HCT116 (cell line): ENCODE measurements around the gene BCL2L2. TPM values are rescaled to one million over a fixed set of nuclear protein-coding genes. Genes with fewer than 3 reads are reported as not detected.
A peak's percentile ranks its signal among the peaks of the same experiment; 100 is the strongest.

Source experiments
- ATAC-seq: fragments of 200-7000 bp; cut with Tn5 transposase; 2 replicates; pipeline ENCODE4 v1.9.1; 2020; ENCODE audit warnings: mild to moderate bottlenecking, moderate library complexity
- BruUV-seq: library from RNA; stranded (reverse); fragments of 400-500 nt; replicated peaks from 2 replicates; lab custom pipeline; 2021; lab: Mats Ljungman, UMichigan
- CTCF ChIA-PET: fragments of 300-600 bp; sonication (Branson Sonifier 250); formaldehyde crosslinking; loops from one replicate; lab custom pipeline; 2021; ENCODE audit warnings: antibody characterized with exemption; lab: Charles Lee
- POLR2A ChIA-PET: fragments of 300-600, 350-600 bp; sonication (Branson Sonifier 250); formaldehyde crosslinking; loops from one replicate; lab custom pipeline; 2021; ENCODE audit warnings: antibody characterized with exemption; lab: Charles Lee
- RAD21 ChIA-PET, 2 experiments: fragments of 300-600 bp; sonication (Branson Sonifier 250); formaldehyde crosslinking; loops; one replicate each; lab custom pipeline; 2023; ENCODE audit warnings: low total read pairs in 2 of 2; ENCODE audit not compliant: uncharacterized antibody in 2 of 2, unreplicated experiment in 2 of 2, low non-redundant PET in 1 of 2; lab: Charles Lee
- DNase-seq: peaks from one replicate; pipeline ENCODE4 v3.0.0-alpha.2; 2010; ENCODE audit warnings: low read depth, low spot score
- H2AFZ ChIP-seq: fragments of 200-600 bp; shearing (Covaris generic), sonication (generic); 2 replicates; pipeline ENCODE4 v1.6.1; 2017; ENCODE audit warnings: low read depth, mixed run types, mixed read lengths, antibody characterized with exemption, low read length; ENCODE audit not compliant: poor library complexity, severe bottlenecking
- H3K27ac ChIP-seq: 2 replicates; pipeline ENCODE4 v1.5.1; 2012; ENCODE audit warnings: low read depth, low read length
- H3K27me3 ChIP-seq: fragments of 200-600 bp; sonication (generic); 2 replicates; pipeline ENCODE4 v1.6.1; 2016; ENCODE audit warnings: mixed run types, low read length, mixed read lengths; ENCODE audit not compliant: insufficient read depth
- H3K36me3 ChIP-seq, 2 experiments: fragments of 200-500 bp in 1 of 2; fragments of 200-600 bp in 1 of 2; sonication (Bioruptor generic) in 1 of 2; sonication (generic) in 1 of 2; 2 replicates each; pipeline versions ENCODE4 v1.5.1 to v1.6.1; 2014 to 2016; ENCODE audit warnings: low read length in 2 of 2, inconsistent platforms in 1 of 2, mixed read lengths in 1 of 2, mixed run types in 1 of 2; ENCODE audit not compliant: insufficient read depth in 2 of 2, control insufficient read depth in 1 of 2
- H3K4me1 ChIP-seq, 2 experiments: fragments of 200-600 bp in 1 of 2; sonication (generic) in 1 of 2; 2 replicates each; pipeline versions ENCODE4 v1.5.1 to v1.6.1; 2012 to 2017; ENCODE audit warnings: low read length in 2 of 2, inconsistent platforms in 1 of 2, mild to moderate bottlenecking in 1 of 2, mixed read lengths in 1 of 2, mixed run types in 1 of 2, moderate library complexity in 1 of 2; ENCODE audit not compliant: insufficient read depth in 2 of 2, control insufficient read depth in 1 of 2
- H3K4me2 ChIP-seq: fragments of 200-600 bp; sonication (generic); 2 replicates; pipeline ENCODE4 v1.6.1; 2017; ENCODE audit warnings: mixed run types, low read length, mixed read lengths
- H3K4me3 ChIP-seq, 2 experiments: fragments of 200-600 bp in 1 of 2; sonication (generic) in 1 of 2; replicated peaks in 1 of 2; 2 replicates each; pipeline ENCODE4 v1.5.1; 2011 to 2016; ENCODE audit warnings: low read length in 2 of 2, control low read depth in 1 of 2, low read depth in 1 of 2, mild to moderate bottlenecking in 1 of 2, mixed read lengths in 1 of 2, mixed run types in 1 of 2
- H3K79me2 ChIP-seq: fragments of 200-600 bp; sonication (generic); 2 replicates; pipeline ENCODE4 v1.6.1; 2017; ENCODE audit warnings: mild to moderate bottlenecking, mixed run types, low read length, moderate library complexity, mixed read lengths; ENCODE audit not compliant: insufficient read depth
- H3K9ac ChIP-seq: fragments of 200-600 bp; sonication (generic); 2 replicates; pipeline ENCODE4 v1.6.1; 2016; ENCODE audit warnings: low read length, mixed read lengths
- H3K9me2 ChIP-seq: fragments of 200-600 bp; sonication (generic), shearing (Covaris generic); 2 replicates; pipeline ENCODE4 v1.6.1; 2017; ENCODE audit warnings: mixed run types, mild to moderate bottlenecking, moderate library complexity; ENCODE audit not compliant: insufficient read depth
- H3K9me3 ChIP-seq, 2 experiments: fragments of 200-500 bp in 1 of 2; fragments of 200-600 bp in 1 of 2; sonication (Bioruptor generic) in 1 of 2; sonication (generic) in 1 of 2; 2 replicates each; pipeline ENCODE4 v1.6.1; 2014 to 2017; ENCODE audit warnings: low read length in 2 of 2, mixed read lengths in 2 of 2, inconsistent platforms in 1 of 2, low read depth in 1 of 2, mild to moderate bottlenecking in 1 of 2, mixed run types in 1 of 2, moderate library complexity in 1 of 2; ENCODE audit not compliant: control insufficient read depth in 1 of 2, insufficient read depth in 1 of 2
- H4K20me1 ChIP-seq: fragments of 200-600 bp; sonication (generic), shearing (Covaris generic); 2 replicates; pipeline ENCODE4 v1.6.1; 2017; ENCODE audit warnings: mixed run types, mild to moderate bottlenecking, moderate library complexity; ENCODE audit not compliant: insufficient read depth
- CEBPB ChIP-seq: IDR thresholded peaks from 2 replicates; pipeline ENCODE4 v1.6.1; 2012; ENCODE audit warnings: low read depth
- ELF1 ChIP-seq: IDR thresholded peaks from 2 replicates; pipeline ENCODE4 v1.6.1; 2012; ENCODE audit warnings: low read depth, borderline replicate concordance
- EZH2 ChIP-seq: fragments of 200-600 bp; sonication (generic); IDR thresholded peaks from 2 replicates; pipeline ENCODE4 v1.6.1; 2017; ENCODE audit warnings: antibody characterized with exemption, mixed run types
- JUND ChIP-seq: IDR thresholded peaks from 2 replicates; pipeline ENCODE4 v1.6.1; 2012
- MAX ChIP-seq: IDR thresholded peaks from 2 replicates; pipeline ENCODE4 v1.6.1; 2012
- POLR2AphosphoS5 ChIP-seq: IDR thresholded peaks from 2 replicates; pipeline ENCODE4 v1.6.1; 2011; ENCODE audit warnings: mild to moderate bottlenecking, low read depth, low read length, moderate library complexity
- REST ChIP-seq: IDR thresholded peaks from 2 replicates; pipeline ENCODE4 v1.6.1; 2012; ENCODE audit warnings: low read depth
- SIN3A ChIP-seq: IDR thresholded peaks from 2 replicates; pipeline ENCODE4 v1.6.1; 2012; ENCODE audit warnings: low read depth
- SP1 ChIP-seq: IDR thresholded peaks from 2 replicates; pipeline ENCODE4 v1.6.1; 2012; ENCODE audit warnings: low read depth
- TCF7L2 ChIP-seq: IDR thresholded peaks from 2 replicates; pipeline ENCODE4 v1.7.0; 2011; ENCODE audit warnings: borderline replicate concordance, inconsistent platforms; ENCODE audit not compliant: insufficient read depth, insufficient read length; ENCODE audit errors: extremely low read depth
- ZFX ChIP-seq: fragments of 450-650 bp; IDR thresholded peaks from 2 replicates; pipeline ENCODE4 v1.6.1; 2017
- ZNF274 ChIP-seq: fragments of 200-500 bp; sonication (Bioruptor generic); IDR thresholded peaks from 2 replicates; pipeline ENCODE4 v1.6.1; 2014; ENCODE audit warnings: mild to moderate bottlenecking, low read depth, low read length, inconsistent platforms
- intact Hi-C: fragments of 100-400 bp; cut with micrococcal nuclease; formaldehyde crosslinking; loops from 2 replicates; pipeline ENCODE4 v1.10.0; 2022
- total RNA-seq: library from RNA; stranded (reverse); gene quantifications from one replicate; pipeline ENCODE4 v1.2.1, GENCODE V29; 2021; ENCODE audit not compliant: unreplicated experiment
- TF ChIP-seq, protein P1 (sequence below), 3 experiments: fragments of 200-600 bp in 1 of 3; sonication (generic) in 1 of 3; IDR thresholded peaks in 2 of 3; conservative IDR thresholded peaks in 1 of 3; 2 replicates each; pipeline ENCODE4 v1.5.1; 2012 to 2017; ENCODE audit warnings: low read depth in 2 of 3, low read length in 2 of 3, antibody characterized with exemption in 1 of 3, borderline replicate concordance in 1 of 3, control low read depth in 1 of 3, mild to moderate bottlenecking in 1 of 3, mixed read lengths in 1 of 3, mixed run types in 1 of 3, moderate library complexity in 1 of 3; ENCODE audit not compliant: insufficient read depth in 1 of 3
- TF ChIP-seq, protein P2 (sequence below): IDR thresholded peaks from 2 replicates; pipeline ENCODE4 v1.6.1; 2011; ENCODE audit warnings: mild to moderate bottlenecking, low read length, moderate library complexity; ENCODE audit not compliant: insufficient replicate concordance; ENCODE audit errors: extremely low read depth
- TF ChIP-seq, protein P3 (sequence below): IDR thresholded peaks from 2 replicates; pipeline ENCODE4 v1.6.1; 2012

BCL2L2 gene
- total RNA-seq, 1 experiment from 2014 or later = 25.5 TPM

DNA sequence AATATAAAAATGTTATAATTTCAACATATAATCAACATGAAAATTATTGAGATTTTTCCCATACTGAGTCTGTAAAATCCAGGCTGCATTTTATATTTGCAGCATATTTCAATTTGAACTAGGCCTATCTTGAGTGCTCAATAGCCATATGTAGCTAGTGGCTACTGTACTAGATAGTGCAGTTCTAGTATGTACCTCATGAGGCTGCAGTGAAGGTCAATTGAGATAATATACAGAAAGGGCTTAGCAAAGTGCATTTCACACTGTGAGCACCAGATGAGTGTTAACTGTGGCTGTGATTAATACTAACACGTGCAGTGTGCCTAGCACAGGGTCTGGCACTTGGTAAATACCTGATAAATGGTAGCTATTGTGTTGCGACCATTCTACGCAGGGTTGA, 51.4 kb downstream of the BCL2L2 start:
- Histone ChIP-seq H3K4me3 (no peak overlapping the region), H3K9me3 (no peaks in the 10 kb centered on the region), H3K9me2 (no peaks in the 10 kb centered on the region), H3K36me3 (no peaks in the 10 kb centered on the region), H4K20me1 (no peaks in the 10 kb centered on the region), H3K9ac (no peak overlapping the region), H3K27me3 (no peaks in the 10 kb centered on the region), H3K79me2 (no peaks in the 10 kb centered on the region), H3K4me2 (no peak overlapping the region), H3K4me1 (0 out of 4 replicates have a peak, but pooled peaks cover 0 to 1% of the 10 kb centered on the region in 2 experiments), H3K27ac (no peak overlapping the region), H2AFZ (no peak overlapping the region)
- CTCF ChIA-PET = no interaction called here
- ATAC-seq = peak; percentile 71
- no peak for TF ChIP-seq SP1
- no peak for TF ChIP-seq CEBPB
- TF ChIP-seq POLR2AphosphoS5 = no peak
- TF ChIP-seq MAX = no peak
- no peak for TF ChIP-seq JUND
- TF ChIP-seq, protein P1, sequence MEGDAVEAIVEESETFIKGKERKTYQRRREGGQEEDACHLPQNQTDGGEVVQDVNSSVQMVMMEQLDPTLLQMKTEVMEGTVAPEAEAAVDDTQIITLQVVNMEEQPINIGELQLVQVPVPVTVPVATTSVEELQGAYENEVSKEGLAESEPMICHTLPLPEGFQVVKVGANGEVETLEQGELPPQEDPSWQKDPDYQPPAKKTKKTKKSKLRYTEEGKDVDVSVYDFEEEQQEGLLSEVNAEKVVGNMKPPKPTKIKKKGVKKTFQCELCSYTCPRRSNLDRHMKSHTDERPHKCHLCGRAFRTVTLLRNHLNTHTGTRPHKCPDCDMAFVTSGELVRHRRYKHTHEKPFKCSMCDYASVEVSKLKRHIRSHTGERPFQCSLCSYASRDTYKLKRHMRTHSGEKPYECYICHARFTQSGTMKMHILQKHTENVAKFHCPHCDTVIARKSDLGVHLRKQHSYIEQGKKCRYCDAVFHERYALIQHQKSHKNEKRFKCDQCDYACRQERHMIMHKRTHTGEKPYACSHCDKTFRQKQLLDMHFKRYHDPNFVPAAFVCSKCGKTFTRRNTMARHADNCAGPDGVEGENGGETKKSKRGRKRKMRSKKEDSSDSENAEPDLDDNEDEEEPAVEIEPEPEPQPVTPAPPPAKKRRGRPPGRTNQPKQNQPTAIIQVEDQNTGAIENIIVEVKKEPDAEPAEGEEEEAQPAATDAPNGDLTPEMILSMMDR (IDR thresholded peaks at IDR 0.05 in 2 of 3, conservative IDR thresholded peaks at IDR 0.05 in 1 of 3; ENCODE audit: borderline replicate concordance in 1 of 3, insufficient read depth in 1 of 3, low read depth in 2 of 3, low read length in 2 of 3) = no peak
- no peak for TF ChIP-seq REST
- TF ChIP-seq ZNF274 = no peak
- TF ChIP-seq SIN3A = no peak
- no peak for TF ChIP-seq TCF7L2
- TF ChIP-seq, protein P2, sequence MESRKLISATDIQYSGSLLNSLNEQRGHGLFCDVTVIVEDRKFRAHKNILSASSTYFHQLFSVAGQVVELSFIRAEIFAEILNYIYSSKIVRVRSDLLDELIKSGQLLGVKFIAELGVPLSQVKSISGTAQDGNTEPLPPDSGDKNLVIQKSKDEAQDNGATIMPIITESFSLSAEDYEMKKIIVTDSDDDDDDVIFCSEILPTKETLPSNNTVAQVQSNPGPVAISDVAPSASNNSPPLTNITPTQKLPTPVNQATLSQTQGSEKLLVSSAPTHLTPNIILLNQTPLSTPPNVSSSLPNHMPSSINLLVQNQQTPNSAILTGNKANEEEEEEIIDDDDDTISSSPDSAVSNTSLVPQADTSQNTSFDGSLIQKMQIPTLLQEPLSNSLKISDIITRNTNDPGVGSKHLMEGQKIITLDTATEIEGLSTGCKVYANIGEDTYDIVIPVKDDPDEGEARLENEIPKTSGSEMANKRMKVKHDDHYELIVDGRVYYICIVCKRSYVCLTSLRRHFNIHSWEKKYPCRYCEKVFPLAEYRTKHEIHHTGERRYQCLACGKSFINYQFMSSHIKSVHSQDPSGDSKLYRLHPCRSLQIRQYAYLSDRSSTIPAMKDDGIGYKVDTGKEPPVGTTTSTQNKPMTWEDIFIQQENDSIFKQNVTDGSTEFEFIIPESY = no peak
- TF ChIP-seq EZH2 = no peak
- no peak for TF ChIP-seq ZFX
- no peak for TF ChIP-seq ELF1
- TF ChIP-seq, protein P3, sequence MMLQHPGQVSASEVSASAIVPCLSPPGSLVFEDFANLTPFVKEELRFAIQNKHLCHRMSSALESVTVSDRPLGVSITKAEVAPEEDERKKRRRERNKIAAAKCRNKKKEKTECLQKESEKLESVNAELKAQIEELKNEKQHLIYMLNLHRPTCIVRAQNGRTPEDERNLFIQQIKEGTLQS = no peak
- no TSS peak for BruUV-seq
- POLR2A ChIA-PET = no interaction called here
- RAD21 ChIA-PET = no interaction called here
- no peak for DNase-seq
- intact Hi-C loops = no loop called here
